ENCODE results near the gene TBX4.

GRCh38 chr17:61415374-61416210 lies 36.6 kb upstream of the TBX4 start:
- TF ChIP-seq CTCF (IDR thresholded peaks at IDR 0.05) (no peak), POLR2A (IDR thresholded peaks at IDR 0.05) (no peak)
